GM19467 (cell line): Measurements from ENCODE around the gene HECTD1.
"Not testable (repeated sequence)": the region's sequence is repeated elsewhere in the genome, so short reads cannot be mapped to it uniquely, and the experiment has no call there.

Source experiments
- ATAC-seq: cut with Tn5 transposase; IDR thresholded peaks from one replicate; pipeline ENCODE4 v1.9.1; 2021; ENCODE audit warnings: mild to moderate bottlenecking, moderate library complexity; ENCODE audit not compliant: unreplicated experiment

Gene HECTD1

DNA sequence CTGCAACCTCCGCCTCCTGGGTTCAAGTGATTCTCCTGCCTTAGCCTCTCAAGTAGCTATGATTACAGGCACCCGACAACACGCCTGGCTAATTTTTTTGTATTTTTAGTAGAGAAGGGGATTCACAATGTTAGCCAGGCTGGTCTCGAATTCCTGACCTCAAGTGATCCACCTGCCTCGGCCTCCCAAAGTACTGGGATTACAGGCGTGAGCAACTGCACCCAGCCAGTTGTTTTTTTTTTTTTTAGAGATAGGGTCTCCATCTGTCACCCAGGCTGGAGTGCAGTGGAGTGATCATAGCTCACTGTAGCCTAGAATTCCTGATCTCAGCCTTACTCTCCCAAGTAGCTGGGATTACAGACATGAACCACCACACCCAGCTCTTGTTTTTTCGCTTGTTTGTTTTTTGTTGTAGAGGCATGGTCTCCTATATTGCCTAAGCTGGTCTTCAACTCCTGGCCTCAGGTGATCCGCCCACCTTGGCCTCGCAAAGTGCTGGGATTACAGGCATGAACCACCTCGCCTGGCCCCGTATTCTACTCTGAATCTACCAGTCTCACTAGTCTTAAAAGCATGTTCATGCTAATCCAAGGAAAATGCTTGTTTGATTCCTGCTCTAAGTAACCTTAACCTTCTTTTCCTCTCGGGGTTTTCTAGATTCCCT is 149.8 kb downstream of the HECTD1 start:
- no peak for ATAC-seq

DNA sequence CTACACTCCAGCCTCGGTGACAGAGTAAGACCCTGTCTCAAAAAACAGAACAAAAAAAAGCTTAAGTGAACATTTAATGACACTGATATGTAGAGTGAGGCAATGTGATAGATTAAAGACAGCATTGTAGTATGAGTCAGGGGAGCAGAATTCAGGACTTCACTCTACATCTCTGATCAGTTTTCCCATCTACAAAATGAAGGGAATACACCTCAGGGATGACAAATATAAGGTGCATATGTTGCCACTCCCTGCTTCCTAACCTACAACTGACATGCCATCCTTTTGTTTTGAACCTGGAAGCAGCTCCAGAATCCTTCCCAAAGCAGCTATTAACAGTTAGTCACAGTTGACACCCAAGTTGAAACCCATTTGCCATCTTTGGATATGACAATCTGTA is 150.6 kb downstream of the HECTD1 start:
- ATAC-seq, result no peak

DNA sequence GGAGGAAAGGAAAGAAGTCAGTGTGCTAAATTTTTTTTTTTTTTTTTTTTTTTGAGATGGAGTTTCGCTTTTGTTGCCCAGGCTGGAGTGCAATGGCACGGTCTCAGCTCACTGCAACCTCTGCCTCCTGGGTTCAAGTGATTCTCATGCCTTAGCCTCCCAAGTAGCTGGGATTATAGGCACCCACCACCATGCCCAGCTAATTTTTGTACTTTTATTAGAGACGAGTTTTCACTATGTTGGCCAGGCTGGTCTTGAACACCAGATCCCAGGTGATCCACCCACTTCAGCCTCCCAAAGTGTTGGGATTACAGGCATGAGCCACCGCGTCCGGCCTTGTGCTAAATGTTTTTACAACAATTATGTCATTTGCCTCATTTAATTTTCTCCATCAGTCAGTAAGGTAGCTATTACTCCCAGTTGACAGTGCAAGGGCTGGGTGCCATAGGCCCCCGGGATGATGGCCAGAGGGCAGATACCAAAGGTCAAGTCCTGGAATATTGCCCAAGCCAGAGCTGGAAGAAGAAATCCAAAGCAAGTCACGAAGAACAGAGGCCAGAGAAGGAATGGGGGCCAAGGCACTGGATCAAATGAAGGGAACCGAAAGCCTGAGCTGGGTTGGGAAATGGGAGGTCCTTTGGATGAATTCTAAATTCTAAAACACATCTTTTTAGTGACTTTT is 154.5 kb downstream of the HECTD1 start:
- ATAC-seq, result not testable (repeated sequence)

DNA sequence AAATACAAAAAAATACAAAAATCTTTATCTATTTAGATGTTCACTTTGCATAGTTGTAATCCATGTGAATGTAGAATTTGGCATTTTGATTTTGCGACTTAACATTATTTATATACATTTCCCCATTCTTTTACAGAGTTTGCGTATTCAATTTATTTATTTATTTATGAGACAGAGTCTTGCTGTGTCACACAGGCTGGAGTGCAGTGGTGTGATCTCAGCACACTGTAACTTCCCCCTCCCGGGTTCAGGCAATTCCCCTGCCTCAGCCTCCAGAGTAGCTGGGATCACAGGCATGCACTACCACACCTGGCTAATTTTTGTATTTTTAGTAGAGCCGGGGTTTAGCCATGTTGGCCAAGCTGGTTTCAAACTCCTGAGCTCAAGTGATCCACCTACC is 156.1 kb downstream of the HECTD1 start:
- no peak for ATAC-seq

DNA sequence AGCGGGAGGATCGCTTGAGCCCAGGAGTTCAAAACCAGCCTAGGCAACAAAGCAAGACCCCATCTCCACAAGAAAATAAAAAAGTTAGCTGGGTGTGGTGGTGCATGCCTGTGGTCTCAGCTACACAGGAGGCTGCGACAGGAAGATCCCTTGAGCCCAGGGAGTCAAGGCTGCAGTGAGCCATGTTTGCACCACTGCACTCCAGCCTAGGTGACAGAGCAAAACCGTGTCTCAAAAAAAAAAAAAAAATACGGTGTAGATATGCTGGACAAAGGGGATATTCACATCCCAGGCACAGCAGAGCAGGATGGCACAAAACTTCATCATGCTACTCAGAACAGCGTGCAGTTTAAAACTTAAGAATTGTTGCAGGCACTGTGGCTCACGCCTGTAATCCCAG is 156.6 kb downstream of the HECTD1 start:
- ATAC-seq, result no peak
